ENCODE measurements around the gene MCFD2.

GRCh38 chr2:46962751-46963150, 47.1 kb upstream of the MCFD2 start:
- TF ChIP-seq, protein P1, sequence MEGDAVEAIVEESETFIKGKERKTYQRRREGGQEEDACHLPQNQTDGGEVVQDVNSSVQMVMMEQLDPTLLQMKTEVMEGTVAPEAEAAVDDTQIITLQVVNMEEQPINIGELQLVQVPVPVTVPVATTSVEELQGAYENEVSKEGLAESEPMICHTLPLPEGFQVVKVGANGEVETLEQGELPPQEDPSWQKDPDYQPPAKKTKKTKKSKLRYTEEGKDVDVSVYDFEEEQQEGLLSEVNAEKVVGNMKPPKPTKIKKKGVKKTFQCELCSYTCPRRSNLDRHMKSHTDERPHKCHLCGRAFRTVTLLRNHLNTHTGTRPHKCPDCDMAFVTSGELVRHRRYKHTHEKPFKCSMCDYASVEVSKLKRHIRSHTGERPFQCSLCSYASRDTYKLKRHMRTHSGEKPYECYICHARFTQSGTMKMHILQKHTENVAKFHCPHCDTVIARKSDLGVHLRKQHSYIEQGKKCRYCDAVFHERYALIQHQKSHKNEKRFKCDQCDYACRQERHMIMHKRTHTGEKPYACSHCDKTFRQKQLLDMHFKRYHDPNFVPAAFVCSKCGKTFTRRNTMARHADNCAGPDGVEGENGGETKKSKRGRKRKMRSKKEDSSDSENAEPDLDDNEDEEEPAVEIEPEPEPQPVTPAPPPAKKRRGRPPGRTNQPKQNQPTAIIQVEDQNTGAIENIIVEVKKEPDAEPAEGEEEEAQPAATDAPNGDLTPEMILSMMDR (IDR thresholded peaks at IDR 0.05): no peak
- no peak for TF ChIP-seq POLR2A (IDR thresholded peaks at IDR 0.05)
